NCI-H2196 (cell line): Measurements from ENCODE around the gene WDR20.

Experiments
- DNase-seq: peaks from one replicate; lab custom pipeline; 2025; ENCODE audit not compliant: unreplicated experiment; lab: John Stamatoyannopoulos, UW

Gene WDR20

GRCh38 chr14:102196039-102196901, 56.6 kb downstream of the WDR20 start:
- no peak for DNase-seq

- DNase-seq, result no peak
These were observed 57.2 kb downstream of the WDR20 start for GRCh38 chr14:102196902-102197230.

- DNase-seq, result no peak
These were observed 57.7 kb downstream of the WDR20 start for GRCh38 chr14:102197317-102197853.

- no peak for DNase-seq
These were observed 61.1 kb downstream of the WDR20 start for GRCh38 chr14:102200690-102201352.

GRCh38 chr14:102201353-102201738, 61.6 kb downstream of the WDR20 start:
- DNase-seq, result no peak

- no peak for DNase-seq
These were observed 62.1 kb downstream of the WDR20 start for GRCh38 chr14:102201776-102202175.

- no peak for DNase-seq
These were observed 63.2 kb downstream of the WDR20 start for GRCh38 chr14:102202944-102203343.

GRCh38 chr14:102203382-102203781, 63.7 kb downstream of the WDR20 start:
- DNase-seq, result no peak

GRCh38 chr14:102205560-102205959, 65.9 kb downstream of the WDR20 start:
- DNase-seq, result no peak

- DNase-seq, result no peak
These were observed 67.2 kb downstream of the WDR20 start for GRCh38 chr14:102206918-102207317.

GRCh38 chr14:102207831-102208365, 68.2 kb downstream of the WDR20 start:
- no peak for DNase-seq

GRCh38 chr14:102208741-102209140, 69.0 kb downstream of the WDR20 start:
- DNase-seq, result no peak

- no peak for DNase-seq
These were observed 69.7 kb downstream of the WDR20 start for GRCh38 chr14:102209224-102209966.

GRCh38 chr14:102210421-102211042, 70.8 kb downstream of the WDR20 start:
- DNase-seq, result no peak

GRCh38 chr14:102211240-102211639, 71.5 kb downstream of the WDR20 start:
- no peak for DNase-seq

GRCh38 chr14:102212356-102212755, 72.7 kb downstream of the WDR20 start:
- no peak for DNase-seq

- DNase-seq, result no peak
These were observed 73.1 kb downstream of the WDR20 start for GRCh38 chr14:102212845-102213244.

- DNase-seq, result no peak
These were observed 73.8 kb downstream of the WDR20 start for GRCh38 chr14:102213470-102213869.

- DNase-seq, result no peak
These were observed 74.4 kb downstream of the WDR20 start for GRCh38 chr14:102213984-102214658.

GRCh38 chr14:102215071-102215470, 75.4 kb downstream of the WDR20 start:
- no peak for DNase-seq
